ENCODE results near the gene LPO.

The LPO gene

GRCh38 chr17:58306131-58306951 is 68.0 kb downstream of the LPO start:
- Histone ChIP-seq H3K9ac (ENCODE audit: low read depth, low read length) (no peak overlapping the region), H3K4me1 (ENCODE audit: insufficient read depth, low read length) (peaks cover 5% of the 10 kb centered on the region; the same call in 1 of the 2 replicates), H3K4me3 (ENCODE audit: low read length) (no peak overlapping the region), H3K9me3 (ENCODE audit: insufficient read depth, low read depth, low read length) (no peaks in the 10 kb centered on the region), H3K36me3 (ENCODE audit: insufficient read depth, low read length) (no peaks in the 10 kb centered on the region), H3K27ac (ENCODE audit: low read depth, low read length) (no peak overlapping the region), H3K27me3 (ENCODE audit: insufficient read depth, low read length) (no peaks in the 10 kb centered on the region)
- WGBS: 93% methylated on average over 18 of the region's 19 CpGs

- Histone ChIP-seq H3K4me3 (ENCODE audit: low read length) (no peak overlapping the region), H3K27ac (ENCODE audit: low read depth, low read length) (no peak overlapping the region), H3K36me3 (ENCODE audit: insufficient read depth, low read length) (no peaks in the 10 kb centered on the region), H3K27me3 (ENCODE audit: insufficient read depth, low read length) (no peaks in the 10 kb centered on the region), H3K9ac (ENCODE audit: low read depth, low read length) (no peak overlapping the region), H3K4me1 (ENCODE audit: insufficient read depth, low read length) (peaks cover 5% of the 10 kb centered on the region; the same call in 1 of the 2 replicates), H3K9me3 (ENCODE audit: insufficient read depth, low read depth, low read length) (no peaks in the 10 kb centered on the region)
- 95% methylated on average over 20 of the region's 20 CpGs for WGBS
Observed at GRCh38 chr17:58307468-58308172, 69.2 kb downstream of the LPO start.

- Histone ChIP-seq H3K4me1 (ENCODE audit: insufficient read depth, low read length) (peaks cover 5% of the 10 kb centered on the region), H3K36me3 (ENCODE audit: insufficient read depth, low read length) (no peaks in the 10 kb centered on the region), H3K9me3 (ENCODE audit: insufficient read depth, low read depth, low read length) (no peaks in the 10 kb centered on the region), H3K27me3 (ENCODE audit: insufficient read depth, low read length) (no peaks in the 10 kb centered on the region), H3K9ac (ENCODE audit: low read depth, low read length) (no peak overlapping the region), H3K27ac (ENCODE audit: low read depth, low read length) (no peak overlapping the region), H3K4me3 (ENCODE audit: low read length) (no peak overlapping the region)
- WGBS: 81% methylated on average over 32 of the region's 32 CpGs
Observed at GRCh38 chr17:58308173-58308984, 70.0 kb downstream of the LPO start.

- Histone ChIP-seq H3K4me3 (ENCODE audit: low read length) (no peak overlapping the region), H3K36me3 (ENCODE audit: insufficient read depth, low read length) (no peaks in the 10 kb centered on the region), H3K4me1 (ENCODE audit: insufficient read depth, low read length) (no peaks in the 10 kb centered on the region; the same call in none of the 2 replicates), H3K9ac (ENCODE audit: low read depth, low read length) (no peak overlapping the region), H3K27me3 (ENCODE audit: insufficient read depth, low read length) (no peaks in the 10 kb centered on the region), H3K9me3 (ENCODE audit: insufficient read depth, low read depth, low read length) (no peaks in the 10 kb centered on the region), H3K27ac (ENCODE audit: low read depth, low read length) (no peak overlapping the region)
- WGBS: 83% methylated on average over 19 of the region's 21 CpGs
Observed at GRCh38 chr17:58308985-58309917, 70.9 kb downstream of the LPO start.

- H3K4me1 ChIP-seq (ENCODE audit: insufficient read depth, low read length): no peaks in the 10 kb centered on the region; the same call in 1 of the 2 replicates
- no peaks in the 10 kb centered on the region for H3K9me3 ChIP-seq (ENCODE audit: insufficient read depth, low read depth, low read length)
- no peaks in the 10 kb centered on the region for H3K27me3 ChIP-seq (ENCODE audit: insufficient read depth, low read length)
- no peaks in the 10 kb centered on the region for H3K36me3 ChIP-seq (ENCODE audit: insufficient read depth, low read length)
- 87% methylated on average over 5 of the region's 5 CpGs for WGBS
- H3K9ac ChIP-seq (ENCODE audit: low read depth, low read length): no peak overlapping the region
- H3K27ac ChIP-seq (ENCODE audit: low read depth, low read length): no peak overlapping the region
- no peak overlapping the region for H3K4me3 ChIP-seq (ENCODE audit: low read length)
Observed at GRCh38 chr17:58309918-58310259, 71.5 kb downstream of the LPO start.

- H3K9me3 ChIP-seq (ENCODE audit: insufficient read depth, low read depth, low read length): no peaks in the 10 kb centered on the region
- no peak overlapping the region for H3K9ac ChIP-seq (ENCODE audit: low read depth, low read length)
- no peaks in the 10 kb centered on the region for H3K27me3 ChIP-seq (ENCODE audit: insufficient read depth, low read length)
- H3K36me3 ChIP-seq (ENCODE audit: insufficient read depth, low read length): no peaks in the 10 kb centered on the region
- H3K27ac ChIP-seq (ENCODE audit: low read depth, low read length): no peak overlapping the region
- no peaks in the 10 kb centered on the region; the same call in 1 of the 2 replicates for H3K4me1 ChIP-seq (ENCODE audit: insufficient read depth, low read length)
- 90% methylated on average over 23 of the region's 23 CpGs for WGBS
- no peak overlapping the region for H3K4me3 ChIP-seq (ENCODE audit: low read length)
Observed at GRCh38 chr17:58310511-58311428, 72.4 kb downstream of the LPO start.

GRCh38 chr17:58311429-58311894 is 73.1 kb downstream of the LPO start:
- H3K27me3 ChIP-seq (ENCODE audit: insufficient read depth, low read length): no peaks in the 10 kb centered on the region

GRCh38 chr17:58312021-58312630 is 73.7 kb downstream of the LPO start:
- H3K4me1 ChIP-seq (ENCODE audit: insufficient read depth, low read length): no peaks in the 10 kb centered on the region; the same call in 1 of the 2 replicates
- no peak overlapping the region for H3K27ac ChIP-seq (ENCODE audit: low read depth, low read length)
- H3K9ac ChIP-seq (ENCODE audit: low read depth, low read length): no peak overlapping the region
- H3K36me3 ChIP-seq (ENCODE audit: insufficient read depth, low read length): no peaks in the 10 kb centered on the region
- no peak overlapping the region for H3K4me3 ChIP-seq (ENCODE audit: low read length)
- H3K27me3 ChIP-seq (ENCODE audit: insufficient read depth, low read length): no peaks in the 10 kb centered on the region
- H3K9me3 ChIP-seq (ENCODE audit: insufficient read depth, low read depth, low read length): no peaks in the 10 kb centered on the region
- WGBS: 90% methylated on average over 23 of the region's 23 CpGs

More at GRCh38 chr17:58311429-58311894, 73.1 kb downstream of the LPO start:
- Histone ChIP-seq H3K9ac (ENCODE audit: low read depth, low read length) (no peak overlapping the region), H3K27ac (ENCODE audit: low read depth, low read length) (no peak overlapping the region), H3K36me3 (ENCODE audit: insufficient read depth, low read length) (no peaks in the 10 kb centered on the region), H3K9me3 (ENCODE audit: insufficient read depth, low read depth, low read length) (no peaks in the 10 kb centered on the region), H3K4me3 (ENCODE audit: low read length) (no peak overlapping the region), H3K4me1 (ENCODE audit: insufficient read depth, low read length) (no peaks in the 10 kb centered on the region; the same call in 1 of the 2 replicates)
- WGBS: 94% methylated on average over 9 of the region's 9 CpGs

GRCh38 chr17:58312829-58313228 is 74.4 kb downstream of the LPO start:
- H3K36me3 ChIP-seq (ENCODE audit: insufficient read depth, low read length): no peaks in the 10 kb centered on the region
- 33% methylated on average over 1 of the region's 1 CpG for WGBS
- H3K27me3 ChIP-seq (ENCODE audit: insufficient read depth, low read length): no peaks in the 10 kb centered on the region
- H3K9me3 ChIP-seq (ENCODE audit: insufficient read depth, low read depth, low read length): no peaks in the 10 kb centered on the region
- no peaks in the 10 kb centered on the region; the same call in 1 of the 2 replicates for H3K4me1 ChIP-seq (ENCODE audit: insufficient read depth, low read length)
- no peak overlapping the region for H3K27ac ChIP-seq (ENCODE audit: low read depth, low read length)
- H3K9ac ChIP-seq (ENCODE audit: low read depth, low read length): no peak overlapping the region
- no peak overlapping the region for H3K4me3 ChIP-seq (ENCODE audit: low read length)

All from HUES64 (cell line).